Vagina (tissue), 2 donors: ENCODE measurements around the gene PATJ.

Experiments used
- CTCF ChIP-seq, 3 experiments: fragments of 450-650 bp in 2 of 3; fragments of 200-600 bp in 1 of 3; sonication (generic) in 1 of 3; IDR thresholded peaks; one replicate each; pipeline ENCODE4 v1.5.1; 2017 to 2019; ENCODE audit warnings: antibody characterized with exemption in 3 of 3, mild to moderate bottlenecking in 2 of 3, moderate library complexity in 2 of 3
- POLR2AphosphoS5 ChIP-seq, 2 donors: sonication (generic); formaldehyde crosslinking; IDR thresholded peaks; one replicate each; pipeline ENCODE4 v1.9.0; 2017; ENCODE audit warnings: antibody characterized with exemption in 2 of 2, mild to moderate bottlenecking in 2 of 2, low read depth in 1 of 2; ENCODE audit not compliant: insufficient read depth in 1 of 2

GRCh38 chr1:61993331-61993961 lies 251.2 kb downstream of the PATJ start:
- TF ChIP-seq CTCF (IDR thresholded peaks at IDR 0.05) (no peak), POLR2AphosphoS5 (IDR thresholded peaks at IDR 0.05; ENCODE audit: insufficient read depth in 1 of 2, low read depth in 1 of 2) (no peak)
